HG03378 (cell line): ENCODE data around the gene TRIAP1.
"Not testable (repeated sequence)": the region's sequence is repeated elsewhere in the genome, so short reads cannot be mapped to it uniquely, and the experiment has no call there.

ENCODE experiments used
- ATAC-seq: cut with Tn5 transposase; IDR thresholded peaks from one replicate; pipeline ENCODE4 v1.9.1; 2021; ENCODE audit warnings: mild to moderate bottlenecking, moderate library complexity; ENCODE audit not compliant: unreplicated experiment

The TRIAP1 gene

GRCh38 chr12:120445911-120446843 lies at the start of gene TRIAP1, which contains the start of gene GATC:
Gene TRIAP1, minus strand, starts transcription at chr12:120446384. Its CDS starts 12 bp downstream, at chr12:120446372.
Gene GATC, plus strand, starts transcription at chr12:120446444. Its CDS starts 37 bp downstream, at chr12:120446481.
- ATAC-seq = peak; percentile 78

- ATAC-seq = no peak
Observed at GRCh38 chr12:120495186-120495730, 49.1 kb upstream of the TRIAP1 start.

- no peak for ATAC-seq
Observed at GRCh38 chr12:120490833-120491512, 44.8 kb upstream of the TRIAP1 start.

DNA sequence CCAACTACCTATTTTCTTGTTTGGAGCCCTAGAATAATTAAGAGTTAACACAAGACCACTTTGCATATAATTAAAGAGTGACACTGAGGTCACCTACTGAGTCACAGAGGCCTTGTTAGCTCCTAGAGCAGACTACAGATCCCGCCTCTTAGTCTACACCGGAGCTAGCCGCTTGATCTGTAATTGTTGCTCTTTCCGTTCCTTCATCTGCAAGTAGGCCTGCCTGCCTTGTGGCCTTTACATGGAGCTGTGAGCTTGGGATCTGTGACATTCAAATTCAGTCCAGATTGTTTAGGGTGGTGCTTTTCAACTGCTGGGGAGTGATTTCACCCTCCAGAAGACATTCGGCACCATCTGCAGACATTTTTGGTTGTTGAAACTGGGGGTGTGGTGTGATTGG lies 44.1 kb upstream of the TRIAP1 start:
- ATAC-seq = no peak

DNA sequence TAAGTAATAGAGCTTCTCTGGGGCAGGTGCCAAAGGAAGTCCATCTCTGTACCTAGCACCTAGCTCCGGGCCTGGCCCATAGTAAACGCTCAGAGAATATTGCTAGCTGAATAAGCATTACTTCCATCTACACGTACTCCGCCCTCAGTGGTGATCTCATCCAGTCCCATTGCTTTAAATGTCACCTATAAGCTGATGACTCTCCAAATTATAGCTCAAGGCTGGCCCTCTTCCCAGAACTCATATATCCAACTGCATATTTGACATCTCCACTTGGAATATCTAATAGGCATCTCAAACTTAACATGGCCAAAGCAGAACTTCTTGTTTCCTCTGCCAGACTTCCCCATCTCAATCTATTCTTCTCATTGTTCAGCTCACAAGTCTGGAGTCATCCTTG lies 42.8 kb upstream of the TRIAP1 start:
- ATAC-seq = no peak

GRCh38 chr12:120488057-120488640 lies 42.0 kb upstream of the TRIAP1 start:
- no peak for ATAC-seq

- ATAC-seq = not testable (repeated sequence)
Observed at GRCh38 chr12:120487552-120487951, 41.4 kb upstream of the TRIAP1 start.

DNA sequence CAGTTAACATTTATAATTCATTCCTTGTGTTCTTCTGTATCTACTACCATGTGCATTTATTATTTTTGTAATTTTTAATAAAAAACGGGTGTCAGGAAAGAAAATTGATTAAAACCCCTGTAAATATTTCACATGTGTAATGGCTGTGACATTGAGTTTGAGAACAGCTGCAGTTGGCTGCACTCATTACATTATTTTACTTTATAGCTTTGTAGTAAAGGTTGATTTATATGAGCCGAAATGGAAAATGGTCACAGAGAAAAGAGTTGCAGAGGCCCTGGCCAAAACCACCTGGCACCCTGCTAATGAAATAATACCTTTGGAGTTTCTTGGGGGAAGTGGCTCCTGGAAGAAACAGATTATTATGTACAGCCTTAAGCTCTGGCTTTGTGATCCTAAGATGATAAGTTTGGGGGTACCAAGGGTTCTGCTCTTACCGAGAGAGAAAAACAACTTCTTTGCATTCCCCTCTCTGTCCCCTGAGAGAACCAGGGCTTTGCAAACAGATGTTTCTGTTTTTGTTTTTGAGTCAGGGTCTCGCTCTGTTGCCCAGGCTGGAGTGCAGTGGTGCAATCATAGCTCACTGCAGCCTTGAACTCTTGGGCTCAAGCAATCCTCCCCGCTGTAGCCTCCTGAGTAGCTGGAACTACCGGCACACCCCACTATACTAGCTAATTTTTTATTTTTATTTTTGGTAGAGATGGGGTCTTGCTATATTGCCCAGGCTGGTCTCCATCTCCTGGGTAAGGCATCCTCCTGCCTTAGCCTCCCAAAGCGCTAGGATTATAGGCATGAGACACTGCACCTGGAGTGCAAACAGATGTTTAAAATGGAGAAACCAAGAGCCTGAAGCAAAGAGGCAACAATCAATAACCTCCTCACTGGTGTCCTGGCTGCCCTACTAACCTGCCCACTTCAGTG lies 40.0 kb upstream of the TRIAP1 start:
- ATAC-seq = no peak

GRCh38 chr12:120483621-120484020 lies 37.4 kb upstream of the TRIAP1 start:
- no peak for ATAC-seq

- ATAC-seq = no peak
Observed at GRCh38 chr12:120481022-120481767, 35.0 kb upstream of the TRIAP1 start.

GRCh38 chr12:120480211-120480610 lies 34.0 kb upstream of the TRIAP1 start:
- no peak for ATAC-seq

GRCh38 chr12:120479458-120479857 lies 33.3 kb upstream of the TRIAP1 start:
- ATAC-seq = no peak

- ATAC-seq = no peak
Observed at GRCh38 chr12:120475643-120476042, 29.5 kb upstream of the TRIAP1 start.

DNA sequence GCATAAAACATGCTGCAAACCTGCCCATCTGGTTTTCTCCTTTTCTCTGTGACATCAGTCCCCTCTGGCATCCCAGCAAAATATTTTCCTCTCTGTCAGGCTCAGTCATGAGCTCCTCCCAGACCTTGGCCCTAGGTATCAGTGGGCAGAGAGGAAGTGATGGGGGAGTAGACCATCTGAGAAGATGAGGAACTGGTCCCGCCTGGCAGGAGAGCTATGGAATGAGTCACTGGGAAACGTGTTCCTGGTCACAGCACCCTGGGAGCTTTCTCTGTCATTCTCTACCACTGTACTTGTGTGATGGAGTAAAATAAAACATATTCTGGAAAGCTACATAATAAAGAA lies 28.4 kb upstream of the TRIAP1 start:
- ATAC-seq = no peak

DNA sequence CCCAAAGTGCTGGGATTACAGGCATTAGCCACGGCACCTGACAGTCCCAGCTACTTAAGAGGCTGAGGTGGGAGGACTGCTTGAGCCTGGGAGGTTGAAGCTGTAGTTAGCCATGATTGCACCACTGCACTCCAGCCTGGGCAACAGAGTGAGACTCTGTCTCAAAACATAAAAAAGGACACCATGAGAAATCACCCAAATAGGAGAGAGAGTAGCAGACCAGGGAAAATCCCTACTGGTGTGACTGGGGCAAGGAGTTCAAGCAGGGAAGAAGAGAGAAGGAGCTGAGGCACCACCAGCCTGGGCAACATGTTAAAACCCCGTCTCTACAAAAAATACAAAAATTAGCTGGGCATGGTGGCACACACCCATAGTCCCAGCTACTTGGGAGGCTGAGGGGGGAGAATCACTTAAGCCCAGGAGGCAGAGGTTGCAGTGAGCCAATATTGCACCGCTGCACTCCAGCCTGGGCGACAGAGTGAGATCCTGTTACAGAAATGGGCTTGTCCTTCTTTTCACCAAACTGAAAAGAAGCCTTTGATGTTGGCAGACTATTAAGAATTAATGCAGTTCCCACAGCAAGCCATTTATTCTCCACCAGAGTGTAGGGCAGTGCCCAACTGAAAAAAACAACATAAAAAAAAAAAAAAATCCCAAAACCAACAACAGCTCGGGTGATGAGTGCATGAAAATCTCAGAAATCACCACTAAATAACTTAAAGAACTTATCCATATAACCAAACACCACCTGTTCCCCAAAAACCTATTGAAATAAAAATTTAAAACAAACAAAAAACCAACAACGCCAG lies 27.8 kb upstream of the TRIAP1 start:
- ATAC-seq = no peak

- ATAC-seq = no peak
Observed at GRCh38 chr12:120472521-120472920, 26.3 kb upstream of the TRIAP1 start.

DNA sequence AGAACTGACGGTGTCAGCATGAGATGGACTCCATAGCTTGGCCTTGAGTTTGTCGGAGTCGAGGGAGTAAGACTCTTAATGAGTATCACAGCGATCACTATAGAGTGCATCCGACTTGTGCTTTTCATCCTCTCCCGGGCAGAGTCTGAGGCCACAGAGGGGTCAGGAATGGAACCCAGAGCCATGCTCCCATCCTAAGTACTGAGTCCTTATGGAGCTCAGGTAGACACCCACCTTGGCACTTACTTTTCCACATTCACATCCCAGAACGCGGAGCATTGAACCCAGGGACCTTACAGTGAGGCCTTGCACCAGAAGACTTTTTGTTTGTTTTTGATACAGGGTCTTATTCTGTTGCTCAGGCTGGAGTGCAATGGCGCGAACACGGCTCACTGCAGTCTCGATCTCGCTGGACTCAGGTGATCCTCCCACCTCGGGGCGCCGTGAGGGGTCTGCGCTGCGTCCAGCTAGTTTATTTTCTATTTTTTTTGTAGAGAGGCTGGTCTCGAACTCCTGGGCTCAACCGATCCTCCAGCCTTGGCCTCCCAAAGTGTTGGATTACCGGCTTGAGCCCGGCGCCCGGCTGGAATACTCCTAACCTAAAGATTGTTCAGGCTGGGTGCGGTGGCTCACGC lies 24.1 kb upstream of the TRIAP1 start:
- peak; percentile 20 for ATAC-seq

- peak; percentile 80 for ATAC-seq
Observed at GRCh38 chr12:120469450-120470149, 23.4 kb upstream of the TRIAP1 start, which contains the start of gene SRSF9. Gene SRSF9, minus strand, starts transcription at chr12:120469748. Its CDS starts 139 bp downstream, at chr12:120469609.
